Middle frontal gyrus (tissue), 1 donor: ENCODE measurements around the gene HTR2B.
A peak's percentile ranks its signal among the peaks of the same experiment; 100 is the strongest.
"Not testable (repeated sequence)": the region's sequence is repeated elsewhere in the genome, so short reads cannot be mapped to it uniquely, and the experiment has no call there.

Source experiments
- DNase-seq: peaks from one replicate; pipeline ENCODE4 v3.0.0-alpha.2; 2015; ENCODE audit warnings: low spot score; ENCODE audit errors: extremely low spot score

The HTR2B gene

GRCh38 chr2:231133365-231134099 lies 8.7 kb upstream of the HTR2B start:
- DNase-seq: no peak

DNA sequence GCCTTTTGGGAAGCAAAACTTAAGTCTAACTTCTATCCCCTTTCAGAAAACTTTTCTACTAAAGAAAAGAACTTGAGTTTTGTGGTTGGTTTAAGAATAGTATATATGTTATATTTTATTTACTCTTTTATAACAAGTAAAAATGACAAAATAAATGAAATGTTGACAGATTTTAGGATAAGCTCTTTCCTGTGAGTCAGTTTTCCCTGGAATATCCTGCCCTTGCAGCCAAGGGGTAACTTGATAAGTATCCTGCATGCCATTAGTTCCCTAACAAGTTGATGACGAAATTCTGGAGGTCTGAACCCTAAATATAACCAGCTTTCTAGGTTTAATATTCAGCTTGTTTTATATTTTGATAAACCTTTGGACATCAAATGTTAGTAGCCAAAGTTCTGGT lies 7.3 kb upstream of the HTR2B start:
- no peak for DNase-seq

GRCh38 chr2:231130336-231131056 lies 5.7 kb upstream of the HTR2B start:
- no peak for DNase-seq

DNA sequence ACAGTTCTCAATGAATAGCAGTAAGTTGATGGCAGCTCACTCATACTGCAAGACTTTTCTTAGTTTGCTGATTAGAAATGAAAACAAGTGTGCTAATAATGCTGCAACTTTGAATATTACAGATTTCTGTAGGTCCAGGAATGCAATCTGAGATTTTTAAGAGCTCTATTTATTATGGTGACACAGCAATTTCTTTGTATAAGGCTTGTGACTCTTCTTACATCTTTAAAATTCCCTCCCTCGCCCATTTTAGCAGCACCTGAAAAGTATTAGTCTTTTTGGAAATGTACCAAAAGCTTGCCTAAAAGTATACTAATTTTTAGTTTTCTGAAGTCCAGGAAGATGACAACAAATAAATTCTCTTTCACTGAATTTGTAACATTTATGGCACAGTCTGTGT lies 4.4 kb upstream of the HTR2B start:
- no peak for DNase-seq

GRCh38 chr2:231128541-231128940 lies 3.7 kb upstream of the HTR2B start:
- no peak for DNase-seq

DNA sequence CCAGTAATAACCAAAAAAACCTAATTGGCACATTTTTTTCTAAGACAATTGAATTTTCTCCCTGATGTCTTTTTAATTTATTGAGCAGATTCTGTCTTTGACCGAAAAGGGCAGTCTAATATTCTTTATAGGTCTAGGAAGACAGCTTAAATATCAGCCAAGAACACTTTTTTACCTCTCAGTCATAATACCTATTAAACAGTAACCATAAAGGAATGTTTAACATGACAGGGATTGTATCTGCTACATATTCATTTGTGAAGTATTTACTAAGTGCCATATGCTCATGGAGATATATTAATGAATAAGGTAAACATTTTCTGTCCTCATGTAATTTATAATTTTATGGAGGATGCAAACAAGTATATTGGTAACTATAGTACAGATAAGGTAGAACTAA lies 3.1 kb upstream of the HTR2B start:
- no peak for DNase-seq

DNA sequence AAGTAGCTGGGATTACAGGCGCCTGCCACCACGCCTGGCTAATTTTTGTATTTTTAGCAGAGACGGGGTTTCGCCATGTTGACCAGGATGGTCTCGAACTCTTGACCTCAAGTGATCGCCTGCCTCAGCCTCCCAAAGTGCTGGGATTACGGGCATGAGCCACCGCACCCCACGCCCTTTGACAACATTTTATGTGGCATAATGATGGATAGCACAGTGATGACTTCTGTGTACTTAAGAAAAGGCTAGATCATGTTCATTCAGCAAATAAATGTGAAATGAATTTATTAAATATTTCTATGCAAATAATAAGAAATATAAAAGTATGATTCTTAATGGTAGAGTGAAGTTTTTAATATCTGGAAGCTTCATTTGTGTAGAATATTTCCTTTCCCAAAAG lies 2.6 kb upstream of the HTR2B start:
- DNase-seq: no peak

DNA sequence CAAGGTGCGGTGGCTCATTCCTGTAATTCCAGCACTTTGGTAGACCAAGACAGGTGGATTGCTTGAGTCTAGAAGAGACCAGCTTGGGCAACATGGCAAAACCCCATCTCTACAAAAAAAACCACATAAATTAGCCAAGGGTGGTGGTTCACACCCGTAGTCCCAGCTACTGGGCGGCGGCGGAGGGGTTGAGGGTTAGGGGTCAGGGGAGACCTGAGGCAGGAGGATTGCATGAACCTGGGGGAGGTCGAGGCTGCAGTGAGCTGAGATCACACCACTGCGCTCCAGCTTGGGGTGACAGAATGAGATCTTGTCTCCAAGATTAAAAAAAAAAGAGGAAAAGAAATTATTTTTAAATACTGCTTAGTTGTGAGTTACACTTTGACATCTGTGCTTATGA lies 1.3 kb upstream of the HTR2B start:
- no peak for DNase-seq

GRCh38 chr2:231123362-231123898 lies 1.4 kb downstream of the HTR2B start:
- no peak for DNase-seq

- no peak for DNase-seq
These were observed 6.3 kb downstream of the HTR2B start for GRCh38 chr2:231118614-231118942.

- no peak for DNase-seq
These were observed 6.8 kb downstream of the HTR2B start for GRCh38 chr2:231117922-231118613.

- DNase-seq: no peak
These were observed 7.7 kb downstream of the HTR2B start for GRCh38 chr2:231117148-231117547.

- DNase-seq: no peak
These were observed 9.2 kb downstream of the HTR2B start for GRCh38 chr2:231115651-231116050.

DNA sequence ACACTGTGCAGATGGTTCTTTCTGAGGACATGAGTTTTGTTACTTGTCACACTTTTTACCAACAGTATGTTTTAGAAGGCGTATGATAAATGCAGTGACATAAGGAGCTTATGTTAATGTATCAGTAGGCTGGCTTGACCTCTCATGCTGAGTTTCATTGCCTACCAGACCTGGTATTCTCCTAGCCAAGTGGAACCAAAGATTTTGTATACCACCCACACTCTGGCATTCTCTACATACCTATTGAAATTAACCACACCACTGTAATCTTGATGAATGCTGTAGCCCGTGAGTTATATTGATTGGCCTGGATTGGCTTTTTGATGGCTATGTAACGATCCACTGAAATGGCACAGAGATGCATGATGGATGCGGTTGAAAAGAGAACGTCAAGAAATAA lies 11.4 kb downstream of the HTR2B start:
- DNase-seq: no peak

DNA sequence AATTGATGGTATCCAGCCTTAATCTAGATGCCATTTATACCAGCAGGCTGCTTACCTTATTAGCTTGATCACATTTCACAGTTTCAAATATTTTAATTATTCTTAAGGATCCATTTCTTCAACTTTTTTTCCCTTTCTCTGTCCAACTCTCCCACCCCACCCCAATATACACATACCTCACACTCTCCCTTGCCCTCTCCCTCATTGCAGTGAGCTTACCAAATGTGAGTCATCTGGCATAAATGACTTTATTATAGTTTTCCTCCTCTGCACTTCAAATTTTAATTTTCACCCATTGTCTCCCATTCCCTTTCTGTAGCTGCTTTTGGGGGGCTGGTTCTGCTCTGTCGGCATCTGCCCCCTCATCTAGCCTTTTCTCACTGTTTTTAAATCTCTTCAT lies 12.9 kb downstream of the HTR2B start:
- no peak for DNase-seq

DNA sequence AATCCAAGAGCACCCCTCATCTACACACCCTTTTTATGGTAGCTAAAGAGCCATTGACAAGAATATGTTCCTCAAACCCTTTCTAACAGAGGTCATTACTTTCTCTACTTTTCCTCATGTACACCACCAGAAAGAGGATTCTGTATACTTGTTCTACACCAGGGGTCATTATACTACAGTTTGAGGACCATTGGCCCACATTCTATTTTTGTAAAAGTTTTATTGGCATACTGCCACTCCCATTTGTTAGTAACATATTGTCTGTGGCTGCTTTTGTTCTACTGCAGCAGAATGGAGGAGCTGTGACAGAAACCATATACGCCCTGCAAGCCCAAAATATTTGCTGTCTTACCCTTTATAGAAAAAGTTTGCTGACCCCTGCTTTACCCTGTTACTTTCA lies 14.3 kb downstream of the HTR2B start:
- DNase-seq: no peak

DNA sequence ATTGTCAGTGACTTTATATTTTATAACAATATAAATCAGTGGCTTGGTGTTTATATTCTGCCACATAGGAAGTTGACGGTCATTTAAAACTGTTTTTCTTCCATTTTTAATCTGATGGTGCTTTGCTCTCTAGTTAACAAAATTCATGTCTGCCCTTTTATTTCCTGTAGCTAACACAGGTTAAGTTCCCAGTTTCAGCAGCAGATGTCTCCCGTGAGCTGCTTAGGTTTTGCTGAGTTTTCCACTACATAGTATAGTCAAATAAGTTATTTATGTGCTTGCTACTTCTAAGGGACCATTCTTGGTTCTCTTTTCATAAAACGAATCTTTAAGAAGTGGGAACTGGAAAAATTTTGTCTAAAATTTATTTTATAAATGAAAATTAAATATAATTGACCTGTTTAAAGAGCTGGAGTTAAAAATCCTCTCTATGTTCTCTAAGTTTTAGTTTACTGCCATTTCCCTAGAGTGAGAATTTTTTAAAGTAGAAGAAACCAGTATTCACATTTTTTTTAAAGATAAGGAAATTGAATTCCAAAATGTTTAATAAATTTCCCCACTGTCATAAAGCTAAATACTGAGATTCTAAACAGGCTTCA lies 20.6 kb downstream of the HTR2B start:
- DNase-seq: peak; percentile 58

- DNase-seq: no peak
These were observed 22.1 kb downstream of the HTR2B start for GRCh38 chr2:231102772-231103171.

DNA sequence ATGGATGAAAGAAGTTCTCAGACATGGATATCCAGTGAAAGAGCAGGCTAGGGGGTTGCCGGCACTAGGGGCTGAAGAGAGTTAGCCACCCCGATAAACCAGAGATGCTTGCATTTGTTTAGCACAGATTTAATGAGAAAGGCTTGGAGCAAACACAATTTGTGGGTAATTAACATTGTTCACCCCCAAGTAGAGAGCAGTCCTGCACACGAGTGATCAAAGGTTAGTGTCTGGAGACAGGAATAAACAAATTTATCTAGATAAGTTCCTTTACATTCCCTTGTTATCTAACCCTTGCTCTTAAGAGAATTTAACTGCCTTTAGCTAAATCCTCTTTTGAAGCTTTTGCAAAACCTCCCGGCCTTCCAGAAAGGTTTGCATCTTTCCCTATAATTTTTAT lies 23.9 kb downstream of the HTR2B start:
- no peak for DNase-seq

DNA sequence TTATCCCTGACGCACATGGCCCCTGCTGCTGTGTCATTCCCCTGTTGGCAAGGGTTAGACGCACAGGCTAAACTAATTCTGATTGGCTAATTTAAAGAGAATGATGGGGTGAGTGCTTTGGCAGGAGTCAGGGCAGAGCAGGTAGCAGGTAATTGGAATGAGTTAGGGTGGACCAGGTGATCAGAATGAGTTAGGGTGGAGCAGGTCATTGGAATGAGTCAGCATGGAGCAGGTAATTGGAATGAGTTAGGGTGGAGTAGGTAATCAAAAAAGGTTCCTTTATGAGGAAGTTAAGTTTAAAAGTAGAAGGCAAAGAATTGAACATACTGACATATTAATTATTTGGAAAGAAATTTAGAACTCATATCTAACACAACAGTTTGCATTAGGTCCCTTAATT lies 24.5 kb downstream of the HTR2B start:
- DNase-seq: not testable (repeated sequence)

DNA sequence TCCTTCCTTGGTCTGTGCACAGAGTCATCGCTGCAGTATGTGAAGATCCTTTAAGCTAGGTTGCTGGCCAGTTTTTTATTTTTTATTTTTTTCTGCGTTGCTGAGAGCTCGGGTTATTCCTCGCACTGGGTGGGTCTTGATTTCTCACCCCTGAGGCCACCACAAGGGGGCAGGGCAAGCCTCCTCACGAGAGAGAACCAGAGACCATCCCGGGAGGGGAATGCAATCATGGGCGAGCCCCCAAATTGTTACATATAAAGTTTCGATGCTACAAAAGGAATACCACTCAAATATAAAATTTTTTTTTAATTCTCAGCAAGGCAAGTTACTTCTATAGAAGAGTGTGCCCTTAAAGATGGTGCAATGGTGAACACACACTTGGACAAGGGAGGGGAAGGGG lies 24.9 kb downstream of the HTR2B start:
- DNase-seq: no peak

DNA sequence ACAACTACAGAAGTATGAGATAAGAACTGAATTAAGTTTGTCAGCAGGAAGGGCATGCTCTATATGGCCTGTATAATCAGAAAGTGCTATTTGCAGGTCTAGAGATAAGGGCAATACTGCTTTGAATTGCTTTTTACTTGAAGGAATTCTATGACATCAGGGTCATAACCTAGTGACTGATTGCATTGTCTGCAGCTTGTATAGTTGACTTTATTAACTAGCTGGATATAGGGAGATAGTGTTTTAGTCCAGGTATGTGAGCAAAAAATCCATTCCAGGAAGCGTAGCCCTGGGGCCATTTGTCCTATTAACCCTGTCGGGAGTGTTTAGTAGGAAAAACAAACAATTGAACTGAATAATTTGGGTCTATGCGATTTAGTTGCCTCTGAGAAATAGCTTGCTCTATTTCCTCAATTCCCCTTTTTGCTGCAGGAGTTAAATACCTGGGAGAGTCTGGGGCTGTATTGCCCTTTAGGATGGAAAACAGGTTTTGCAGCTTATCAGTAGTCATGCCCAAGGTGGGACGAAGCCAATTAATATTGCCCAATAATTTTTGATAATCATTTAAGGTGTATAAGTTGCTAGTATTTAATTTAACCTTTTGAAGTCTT lies 30.0 kb downstream of the HTR2B start:
- no peak for DNase-seq
